ENCODE measurements around the gene RAB11A. TPM values are rescaled to one million over a fixed set of nuclear protein-coding genes. Genes with fewer than 3 reads are reported as not detected.
A peak's percentile ranks its signal among the peaks of the same experiment; 100 is the strongest.

Gene RAB11A
- total RNA-seq, 4 donors from 2014 or later = 144 to 220 (median 199) TPM

GRCh38 chr15:65833501-65834205 lies 35.6 kb upstream of the RAB11A start:
- DNase-seq = peak in 1 of 3 donors; percentile 48
- peak overlapping the region; percentile 64 to 91 (median 75) for H3K27ac ChIP-seq
- no peaks in the 10 kb centered on the region for H3K36me3 ChIP-seq
- H3K4me3 ChIP-seq = no peak overlapping the region
- H3K9me3 ChIP-seq = no peaks in the 10 kb centered on the region
- H3K27me3 ChIP-seq = no peaks in the 10 kb centered on the region
- TF ChIP-seq CTCF (IDR thresholded peaks at IDR 0.05) (no peak), POLR2A (IDR thresholded peaks at IDR 0.05) (no peak)
- peaks cover 0 to 24% (median 7%) of the 10 kb centered on the region in 4 donors for H3K4me1 ChIP-seq

- Histone ChIP-seq H3K4me3 (no peak overlapping the region), H3K27ac (peak overlapping the region in 1 of 4 donors; percentile 91), H3K9me3 (no peaks in the 10 kb centered on the region), H3K27me3 (no peaks in the 10 kb centered on the region), H3K36me3 (no peaks in the 10 kb centered on the region), H3K4me1 (peaks cover 0 to 24% (median 7%) of the 10 kb centered on the region in 4 donors)
- TF ChIP-seq CTCF (IDR thresholded peaks at IDR 0.05) (no peak), POLR2A (IDR thresholded peaks at IDR 0.05) (no peak)
- DNase-seq = peak in 1 of 3 donors; percentile 34
Measured at GRCh38 chr15:65834603-65835282, 34.5 kb upstream of the RAB11A start.

GRCh38 chr15:65835447-65835846 lies 33.8 kb upstream of the RAB11A start:
- peak in 1 of 3 donors; percentile 2 for DNase-seq
- TF ChIP-seq CTCF (IDR thresholded peaks at IDR 0.05) (no peak), POLR2A (IDR thresholded peaks at IDR 0.05) (no peak)
- H3K9me3 ChIP-seq = no peaks in the 10 kb centered on the region
- no peaks in the 10 kb centered on the region for H3K27me3 ChIP-seq
- H3K27ac ChIP-seq = no peak overlapping the region
- peaks cover 0 to 24% (median 7%) of the 10 kb centered on the region in 4 donors for H3K4me1 ChIP-seq
- no peak overlapping the region for H3K4me3 ChIP-seq
- H3K36me3 ChIP-seq = no peaks in the 10 kb centered on the region

GRCh38 chr15:65836665-65837064 lies 32.6 kb upstream of the RAB11A start:
- Histone ChIP-seq H3K4me3 (no peak overlapping the region), H3K27ac (no peak overlapping the region), H3K36me3 (no peaks in the 10 kb centered on the region), H3K27me3 (no peaks in the 10 kb centered on the region), H3K9me3 (no peaks in the 10 kb centered on the region), H3K4me1 (peaks cover 0 to 24% (median 7%) of the 10 kb centered on the region in 4 donors)
- TF ChIP-seq CTCF (IDR thresholded peaks at IDR 0.05) (peak in 3 of 6 experiments; percentile 19 to 29 (median 21)), POLR2A (IDR thresholded peaks at IDR 0.05) (no peak)
- DNase-seq = peak in 1 of 3 donors; percentile 50

GRCh38 chr15:65837301-65838294 lies 31.7 kb upstream of the RAB11A start:
- no peak overlapping the region for H3K27ac ChIP-seq
- TF ChIP-seq CTCF (IDR thresholded peaks at IDR 0.05) (no peak), POLR2A (IDR thresholded peaks at IDR 0.05) (no peak)
- H3K9me3 ChIP-seq = no peaks in the 10 kb centered on the region
- H3K36me3 ChIP-seq = no peaks in the 10 kb centered on the region
- no peaks in the 10 kb centered on the region for H3K27me3 ChIP-seq
- H3K4me1 ChIP-seq = peaks cover 0 to 19% (median 7%) of the 10 kb centered on the region in 4 donors
- peak in 1 of 3 donors; percentile 43 for DNase-seq
- no peak overlapping the region for H3K4me3 ChIP-seq

All from Peyer's patch (tissue), 4 donors.